ENCODE results near the gene BRCA1.
A peak's percentile ranks its signal among the peaks of the same experiment; 100 is the strongest.

BRCA1 gene

DNA sequence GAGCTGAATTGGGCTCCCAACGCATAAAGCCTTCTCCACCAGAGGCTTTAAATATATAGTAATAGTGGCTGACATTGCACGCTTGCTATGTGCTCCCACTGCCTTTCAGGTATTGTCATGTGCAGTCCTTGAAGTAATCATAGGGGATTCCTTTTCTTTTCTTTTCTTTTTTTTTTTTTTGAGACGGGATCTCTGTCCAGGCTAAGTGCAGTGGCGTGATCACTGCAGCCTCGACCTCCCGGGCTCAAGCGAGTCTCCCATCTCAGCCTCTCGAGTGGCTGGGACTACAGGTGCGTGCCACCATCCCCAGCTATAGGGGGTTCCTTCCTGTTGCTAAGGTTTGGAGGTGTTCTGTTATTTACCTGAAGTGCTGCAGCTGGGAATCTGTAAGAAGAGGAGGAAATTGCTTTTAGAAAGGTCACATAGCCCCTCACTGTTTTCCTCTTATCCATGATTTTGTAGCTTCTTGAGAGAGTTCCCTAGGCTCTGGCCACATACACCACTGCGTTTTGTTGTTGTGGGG, 126.1 kb downstream of the BRCA1 start:
- DNase-seq (ENCODE audit: low spot score) = no peak
- TF ChIP-seq CTCF (IDR thresholded peaks at IDR 0.05) = no peak
- Histone ChIP-seq H3K4me3 (peak overlapping the region; percentile 84), H3K27ac (peak overlapping the region; percentile 81 to 92)

DNA sequence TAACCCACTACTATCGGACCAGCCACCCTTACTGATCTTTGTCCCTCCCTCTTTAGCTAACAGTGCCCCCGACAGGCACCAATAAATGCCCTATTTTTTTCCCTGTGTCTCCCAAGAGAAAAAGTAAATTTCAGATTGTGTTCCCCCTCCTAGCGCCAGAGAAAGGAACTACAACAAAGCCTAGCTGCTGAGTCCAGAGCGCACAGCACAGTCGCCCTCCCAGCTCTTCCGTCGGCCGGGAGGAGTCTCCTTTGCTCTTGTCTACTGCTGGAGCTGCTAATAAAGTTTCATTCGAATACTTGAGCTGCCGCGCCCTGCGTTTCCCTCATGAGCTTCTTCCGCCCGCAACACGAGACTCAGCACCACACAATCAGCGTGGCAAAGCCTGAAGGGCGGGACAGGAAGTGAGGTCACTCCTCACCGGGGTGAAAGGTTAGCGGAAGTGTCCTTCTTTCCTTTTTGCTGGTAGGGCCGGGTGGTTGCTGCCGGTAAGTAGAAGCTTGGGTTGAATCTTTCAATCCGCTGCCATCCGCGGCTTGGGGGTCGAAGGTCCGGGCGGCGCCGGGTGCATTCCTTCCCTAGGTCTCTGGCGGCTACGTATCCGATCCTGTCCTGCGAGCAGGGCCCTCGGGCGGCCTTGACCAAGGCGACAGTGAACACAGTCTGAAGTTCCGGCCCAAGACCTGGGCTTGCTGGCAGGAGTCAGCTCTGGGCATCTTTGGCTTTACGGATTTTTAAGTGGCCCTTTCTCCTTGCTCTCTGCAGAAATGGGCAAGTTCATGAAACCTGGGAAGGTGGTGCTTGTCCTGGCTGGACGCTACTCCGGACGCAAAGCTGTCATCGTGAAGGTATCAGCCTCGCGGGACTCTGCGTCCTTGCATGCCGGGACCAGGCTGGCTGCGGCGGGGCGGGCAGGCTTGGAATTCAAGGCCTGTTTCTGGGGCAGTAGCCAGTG, 126.9 kb downstream of the BRCA1 start, which contains the start of gene RPL27:
RPL27 (plus strand) TSS at position 436 of the 955 bp plus-strand sequence; CDS start at position 768, 332 bp downstream.
- H3K27ac ChIP-seq = peak within 1 kb of the TSS; percentile 81 to 92
- peak; percentile 67 for TF ChIP-seq CTCF (IDR thresholded peaks at IDR 0.05)
- peak within 1 kb of the TSS; percentile 84 for H3K4me3 ChIP-seq
- peak; percentile 99 for DNase-seq (ENCODE audit: low spot score)

- Histone ChIP-seq H3K27ac (peak overlapping the region; percentile 63 to 87), H3K4me3 (peak overlapping the region; percentile 61)
- DNase-seq (ENCODE audit: low spot score) = no peak
- TF ChIP-seq CTCF (IDR thresholded peaks at IDR 0.05) = no peak
Measured at GRCh38 chr17:42997390-42997983, 127.7 kb downstream of the BRCA1 start.

Data from coronary artery (tissue), 2 donors.